ENCODE measurements around the gene SDCBP2.
A peak's percentile ranks its signal among the peaks of the same experiment; 100 is the strongest.

Gene SDCBP2

GRCh38 chr20:1269235-1269634 lies 59.7 kb downstream of the SDCBP2 start:
- no peak for DNase-seq

GRCh38 chr20:1267809-1268374 lies 61.0 kb downstream of the SDCBP2 start:
- DNase-seq, result no peak

DNA sequence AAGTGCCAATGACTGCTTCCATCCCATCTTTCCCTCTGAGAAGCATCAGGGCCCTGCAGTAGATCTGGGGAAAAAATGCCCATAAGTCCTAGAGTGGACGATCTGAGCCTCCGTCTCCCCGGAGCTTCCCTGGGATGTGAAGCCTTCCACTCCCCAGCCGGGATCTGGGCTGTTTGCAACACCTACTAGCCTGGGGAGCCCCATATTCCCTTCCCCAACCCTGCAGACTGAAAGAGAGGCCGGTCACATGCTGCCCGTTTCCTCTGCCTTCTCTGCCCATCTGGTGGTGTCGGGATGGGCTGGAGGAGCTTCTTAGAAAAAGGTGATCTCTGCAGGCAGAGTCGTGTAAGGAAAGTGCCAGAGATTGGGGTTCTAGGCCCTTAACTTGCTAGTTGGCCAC lies 61.8 kb downstream of the SDCBP2 start:
- DNase-seq, result no peak

DNA sequence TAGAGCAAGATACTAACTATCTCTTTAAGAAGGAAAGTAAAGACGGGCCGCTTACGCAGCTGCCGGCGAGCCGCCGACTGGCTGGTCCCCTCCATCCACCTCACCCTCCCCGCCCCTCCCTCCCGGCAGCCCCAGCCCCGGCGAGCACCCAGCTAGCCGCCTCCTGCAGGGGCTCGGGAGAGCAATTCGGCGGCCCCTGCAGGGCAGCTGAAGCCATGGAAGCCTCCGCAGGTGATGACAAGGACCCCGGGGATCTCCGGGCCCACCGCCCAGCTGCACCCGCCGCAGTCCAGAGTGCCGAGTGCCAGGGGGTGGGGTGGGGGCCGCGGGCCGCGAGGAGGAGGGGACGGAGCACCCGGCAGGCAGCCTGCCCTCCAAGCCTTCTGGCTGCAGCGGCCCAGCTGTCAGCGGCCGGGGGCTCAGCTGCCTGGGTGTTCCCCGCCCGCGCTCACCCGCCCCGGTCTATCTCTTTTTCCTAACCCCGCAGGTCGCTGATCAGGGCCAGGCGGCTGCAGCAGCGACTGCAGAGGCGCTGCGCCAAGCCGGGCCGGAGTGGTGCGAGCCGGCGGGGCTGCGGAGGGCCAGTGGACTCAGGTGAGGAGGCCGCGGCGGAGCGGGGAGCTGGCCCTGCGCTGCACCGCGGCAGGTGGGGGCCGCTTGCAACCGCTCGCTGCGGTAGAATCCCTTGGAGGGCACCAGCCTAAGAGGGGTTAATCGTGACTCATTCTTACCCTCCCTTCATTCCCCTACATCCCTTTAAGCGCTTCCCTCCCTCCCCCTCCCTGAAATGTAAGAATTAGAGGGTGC lies 62.6 kb downstream of the SDCBP2 start, which contains the start of gene SNPH:
Gene SNPH (plus strand): TSS at position 128 of the 807 bp plus-strand sequence. CDS start 29,946 bp downstream, outside the sequence.
- DNase-seq, result peak; percentile 71

- DNase-seq, result no peak
Measured at GRCh38 chr20:1265916-1266166, 63.1 kb downstream of the SDCBP2 start.

- no peak for DNase-seq
Measured at GRCh38 chr20:1265226-1265915, 63.6 kb downstream of the SDCBP2 start.

DNA sequence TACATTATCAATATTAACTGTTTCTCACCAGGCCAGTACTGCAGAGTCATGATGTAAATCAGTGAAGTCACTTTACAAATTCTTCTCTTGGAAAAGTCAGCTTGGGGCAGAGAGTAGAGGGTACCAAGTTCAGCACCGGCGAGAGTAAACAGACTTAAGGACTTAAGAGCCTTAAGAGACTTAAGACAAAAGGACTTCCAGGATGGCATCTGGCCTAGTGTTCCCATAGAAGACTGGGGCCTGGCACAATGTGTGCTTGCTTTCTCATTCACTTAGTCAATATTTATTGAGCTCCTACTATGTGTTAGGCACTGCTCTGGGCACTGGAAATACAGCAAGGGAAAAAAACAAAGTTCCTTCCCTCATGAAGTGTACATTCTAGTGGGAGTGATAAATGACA lies 64.2 kb downstream of the SDCBP2 start:
- DNase-seq, result no peak

DNA sequence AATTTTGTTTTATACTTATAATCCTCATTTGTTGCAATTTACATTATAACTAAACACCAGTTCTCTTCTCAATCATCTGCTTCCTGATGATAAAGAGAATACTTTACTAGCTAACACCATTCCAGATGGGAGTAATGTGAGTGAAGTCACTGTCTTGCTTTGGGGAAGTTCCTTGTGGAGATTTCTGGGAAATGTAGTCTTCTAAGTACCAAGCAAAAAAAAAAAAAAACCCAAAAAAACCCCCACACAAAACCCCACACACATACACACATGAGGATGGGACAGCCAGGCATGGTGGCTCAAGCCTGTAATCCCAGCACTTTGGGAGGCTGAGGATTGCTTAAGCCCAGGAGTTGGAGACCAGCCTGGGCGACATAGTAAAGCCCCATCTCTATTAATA lies 65.1 kb downstream of the SDCBP2 start:
- no peak for DNase-seq

Measured in central memory CD4-positive, alpha-beta T cell (primary cell).